Esophagus mucosa (tissue), 1 donor: ENCODE measurements around the gene PHRF1. TPM values are rescaled to one million over a fixed set of nuclear protein-coding genes. Genes with fewer than 3 reads are reported as not detected.
A peak's percentile ranks its signal among the peaks of the same experiment; 100 is the strongest.

Experiments
- ATAC-seq: fragments of 200-7000 bp; cut with Tn5 transposase; one replicate; pipeline ENCODE4 v1.9.1; 2020
- total RNA-seq: library from RNA; stranded (reverse); gene quantifications from one replicate; pipeline ENCODE4 v1.2.4, GENCODE V29; 2023
- donor health status: DM: yes; HTN: yes; CAD: no.

Gene PHRF1
- total RNA-seq, 1 donor from 2014 or later: 17.6 TPM

- peak; percentile 3 for ATAC-seq
Observed at GRCh38 chr11:575313-575995, 816 bp upstream of the PHRF1 start.

- ATAC-seq: no peak
Observed at GRCh38 chr11:576811-577610, 741 bp downstream of the PHRF1 start.

- no peak for ATAC-seq
Observed at GRCh38 chr11:577611-577894, 1.3 kb downstream of the PHRF1 start.

GRCh38 chr11:578276-579035 lies 2.2 kb downstream of the PHRF1 start:
- ATAC-seq: peak; percentile 26

GRCh38 chr11:579830-580601 lies 3.7 kb downstream of the PHRF1 start:
- no peak for ATAC-seq

- no peak for ATAC-seq
Observed at GRCh38 chr11:581342-581741, 5.1 kb downstream of the PHRF1 start.

- no peak for ATAC-seq
Observed at GRCh38 chr11:581752-582151, 5.5 kb downstream of the PHRF1 start.

GRCh38 chr11:584287-584686 lies 8.0 kb downstream of the PHRF1 start:
- ATAC-seq: no peak

- no peak for ATAC-seq
Observed at GRCh38 chr11:586376-587316, 10.4 kb downstream of the PHRF1 start.

- ATAC-seq: no peak
Observed at GRCh38 chr11:587546-587945, 11.3 kb downstream of the PHRF1 start.

- ATAC-seq: peak; percentile 34
Observed at GRCh38 chr11:587978-588380, 11.7 kb downstream of the PHRF1 start.

GRCh38 chr11:589798-590197 lies 13.5 kb downstream of the PHRF1 start:
- ATAC-seq: no peak

- no peak for ATAC-seq
Observed at GRCh38 chr11:590997-591396, 14.7 kb downstream of the PHRF1 start.

GRCh38 chr11:592501-592900 lies 16.2 kb downstream of the PHRF1 start:
- ATAC-seq: no peak

GRCh38 chr11:592918-593317 lies 16.6 kb downstream of the PHRF1 start:
- ATAC-seq: no peak

GRCh38 chr11:593347-593746 lies 17.1 kb downstream of the PHRF1 start:
- no peak for ATAC-seq

GRCh38 chr11:595400-595799 lies 19.1 kb downstream of the PHRF1 start:
- no peak for ATAC-seq

GRCh38 chr11:596374-596773 lies 20.1 kb downstream of the PHRF1 start:
- no peak for ATAC-seq

GRCh38 chr11:597166-597725 lies 21.0 kb downstream of the PHRF1 start:
- no peak for ATAC-seq

- ATAC-seq: peak; percentile 12
Observed at GRCh38 chr11:598005-598680, 21.9 kb downstream of the PHRF1 start.
